ENCODE measurements around the gene DNAJC17. TPM values are rescaled to one million over a fixed set of nuclear protein-coding genes. Genes with fewer than 3 reads are reported as not detected.

The DNAJC17 gene
- total RNA-seq, 1 experiment from 2014 or later: 34.5 TPM

DNA sequence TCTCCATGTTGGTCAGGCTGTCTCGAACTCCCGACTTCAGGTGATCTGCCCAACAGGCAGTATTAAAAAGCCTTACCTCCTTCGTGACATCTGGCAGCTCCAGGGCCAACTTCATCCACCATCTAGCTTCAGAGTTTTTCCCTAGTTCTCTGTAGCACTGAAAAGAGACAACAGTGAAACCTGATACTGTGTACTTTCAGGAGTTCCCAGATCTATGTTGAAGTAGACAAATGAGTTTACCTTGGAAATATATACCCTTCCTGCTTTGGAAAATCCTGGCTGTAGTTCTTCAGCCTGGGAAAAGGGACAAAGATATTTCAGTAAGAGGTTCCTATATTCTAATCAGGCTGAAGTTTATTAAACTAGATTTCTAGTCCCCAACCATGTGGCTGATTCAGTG lies 70.2 kb downstream of the DNAJC17 start:
- CTCF ChIA-PET: no interaction called here
- Histone ChIP-seq H3K9me3 (ENCODE audit: low read depth, low read length, poor library complexity, severe bottlenecking) (no peaks in the 10 kb centered on the region), H3K4me1 (ENCODE audit: insufficient read depth, low read length, poor library complexity, severe bottlenecking) (no peaks in the 10 kb centered on the region), H3K4me3 (ENCODE audit: low read depth, low read length, poor library complexity, severe bottlenecking) (no peak overlapping the region), H3K27ac (ENCODE audit: low read depth, low read length, poor library complexity, severe bottlenecking) (no peak overlapping the region), H3K27me3 (replicated peaks; ENCODE audit: insufficient read depth, low read depth, low read length, poor library complexity) (no peaks in the 10 kb centered on the region), H3K36me3 (ENCODE audit: insufficient read depth, low read length, poor library complexity, severe bottlenecking) (peaks cover 78% of the 10 kb centered on the region)
- intact Hi-C loops (cut with micrococcal nuclease; ENCODE audit: unreplicated experiment): no loop called here
- DNase-seq (ENCODE audit: low spot score): no peak
- TF ChIP-seq, protein P1, sequence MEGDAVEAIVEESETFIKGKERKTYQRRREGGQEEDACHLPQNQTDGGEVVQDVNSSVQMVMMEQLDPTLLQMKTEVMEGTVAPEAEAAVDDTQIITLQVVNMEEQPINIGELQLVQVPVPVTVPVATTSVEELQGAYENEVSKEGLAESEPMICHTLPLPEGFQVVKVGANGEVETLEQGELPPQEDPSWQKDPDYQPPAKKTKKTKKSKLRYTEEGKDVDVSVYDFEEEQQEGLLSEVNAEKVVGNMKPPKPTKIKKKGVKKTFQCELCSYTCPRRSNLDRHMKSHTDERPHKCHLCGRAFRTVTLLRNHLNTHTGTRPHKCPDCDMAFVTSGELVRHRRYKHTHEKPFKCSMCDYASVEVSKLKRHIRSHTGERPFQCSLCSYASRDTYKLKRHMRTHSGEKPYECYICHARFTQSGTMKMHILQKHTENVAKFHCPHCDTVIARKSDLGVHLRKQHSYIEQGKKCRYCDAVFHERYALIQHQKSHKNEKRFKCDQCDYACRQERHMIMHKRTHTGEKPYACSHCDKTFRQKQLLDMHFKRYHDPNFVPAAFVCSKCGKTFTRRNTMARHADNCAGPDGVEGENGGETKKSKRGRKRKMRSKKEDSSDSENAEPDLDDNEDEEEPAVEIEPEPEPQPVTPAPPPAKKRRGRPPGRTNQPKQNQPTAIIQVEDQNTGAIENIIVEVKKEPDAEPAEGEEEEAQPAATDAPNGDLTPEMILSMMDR (conservative IDR thresholded peaks at IDR 0.05; ENCODE audit: low read depth, low read length): no peak
- no peak for TF ChIP-seq EZH2 (IDR thresholded peaks at IDR 0.05; ENCODE audit: borderline replicate concordance, low read depth, low read length, poor library complexity, severe bottlenecking)
- POLR2A ChIA-PET (ENCODE audit: low non-redundant PET): no interaction called here
- BruUV-seq (replicated peaks): no TSS peak

DNA sequence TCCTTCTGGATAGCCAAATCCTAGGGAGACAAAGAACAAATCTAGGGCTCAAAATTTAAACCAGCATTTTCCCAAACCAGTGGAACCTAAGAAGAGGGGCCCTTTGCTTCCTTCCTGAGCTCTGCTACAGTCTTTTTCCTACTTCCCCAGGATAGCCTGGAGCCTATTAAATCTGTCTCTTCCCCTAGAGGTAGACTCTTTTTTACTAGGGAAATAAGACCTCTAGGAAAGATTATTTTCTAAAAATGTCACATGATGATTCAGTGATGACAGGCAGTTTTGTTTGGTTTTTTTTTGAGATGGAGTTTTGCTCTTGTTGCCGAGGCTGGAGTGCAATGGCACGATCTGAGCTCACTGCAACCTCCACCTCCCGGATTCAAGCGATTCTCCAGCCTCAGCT lies 70.7 kb downstream of the DNAJC17 start:
- Histone ChIP-seq H3K27me3 (replicated peaks; ENCODE audit: insufficient read depth, low read depth, low read length, poor library complexity) (no peaks in the 10 kb centered on the region), H3K36me3 (ENCODE audit: insufficient read depth, low read length, poor library complexity, severe bottlenecking) (peaks cover 83% of the 10 kb centered on the region), H3K4me3 (ENCODE audit: low read depth, low read length, poor library complexity, severe bottlenecking) (no peak overlapping the region), H3K9me3 (ENCODE audit: low read depth, low read length, poor library complexity, severe bottlenecking) (no peaks in the 10 kb centered on the region), H3K4me1 (ENCODE audit: insufficient read depth, low read length, poor library complexity, severe bottlenecking) (peaks cover 4% of the 10 kb centered on the region), H3K27ac (ENCODE audit: low read depth, low read length, poor library complexity, severe bottlenecking) (no peak overlapping the region)
- POLR2A ChIA-PET (ENCODE audit: low non-redundant PET): no interaction called here
- BruUV-seq (replicated peaks): no TSS peak
- intact Hi-C loops (cut with micrococcal nuclease; ENCODE audit: unreplicated experiment): no loop called here
- CTCF ChIA-PET: no interaction called here
- TF ChIP-seq, protein P1 (conservative IDR thresholded peaks at IDR 0.05; ENCODE audit: low read depth, low read length): no peak
- TF ChIP-seq EZH2 (IDR thresholded peaks at IDR 0.05; ENCODE audit: borderline replicate concordance, low read depth, low read length, poor library complexity, severe bottlenecking): no peak
- DNase-seq (ENCODE audit: low spot score): no peak

DNA sequence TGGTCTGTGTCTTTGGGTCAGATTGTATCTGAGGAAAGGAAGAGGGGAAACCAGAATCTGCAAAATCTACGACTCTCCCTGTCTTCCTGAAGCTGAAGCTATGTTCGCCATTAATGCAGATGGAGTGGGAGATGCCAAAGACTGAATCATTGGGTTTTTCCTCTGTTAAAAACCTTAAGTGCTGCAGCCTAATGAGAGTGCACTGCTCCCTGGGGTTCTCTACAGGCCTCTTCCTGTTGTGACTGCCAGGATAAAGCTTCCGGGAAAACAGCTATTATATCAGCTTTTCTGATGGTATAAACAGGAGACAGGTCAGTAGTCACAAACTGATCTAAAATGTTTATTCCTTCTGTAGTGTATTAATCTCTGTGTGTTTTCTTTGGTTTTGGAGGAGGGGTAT lies 76.2 kb downstream of the DNAJC17 start:
- DNase-seq (ENCODE audit: low spot score): peak; percentile 95
- ChIA-PET POLR2A (ENCODE audit: low non-redundant PET) (interaction anchor here (0.5 kb wide), 1 partner anchor 507 kb away, joined by 3 read pairs; no protein-coding TSS in a partner anchor), CTCF (interaction anchor here (0.7 to 1.4 kb wide), 2 partner anchors 16 to 127 kb away, joined by 3 to 5 read pairs; no protein-coding TSS in a partner anchor)
- Histone ChIP-seq H3K9me3 (ENCODE audit: low read depth, low read length, poor library complexity, severe bottlenecking) (no peaks in the 10 kb centered on the region), H3K27ac (ENCODE audit: low read depth, low read length, poor library complexity, severe bottlenecking) (peak overlapping the region; percentile 53), H3K4me1 (ENCODE audit: insufficient read depth, low read length, poor library complexity, severe bottlenecking) (peaks cover 20% of the 10 kb centered on the region), H3K36me3 (ENCODE audit: insufficient read depth, low read length, poor library complexity, severe bottlenecking) (peaks cover 59% of the 10 kb centered on the region), H3K4me3 (ENCODE audit: low read depth, low read length, poor library complexity, severe bottlenecking) (no peak overlapping the region), H3K27me3 (replicated peaks; ENCODE audit: insufficient read depth, low read depth, low read length, poor library complexity) (no peaks in the 10 kb centered on the region)
- TF ChIP-seq, protein P1 (conservative IDR thresholded peaks at IDR 0.05; ENCODE audit: low read depth, low read length): no peak
- TF ChIP-seq EZH2 (IDR thresholded peaks at IDR 0.05; ENCODE audit: borderline replicate concordance, low read depth, low read length, poor library complexity, severe bottlenecking): no peak
- intact Hi-C loops (cut with micrococcal nuclease; ENCODE audit: unreplicated experiment): no loop called here
- BruUV-seq (replicated peaks): TSS peak; percentile 50

Data from A673 (cell line).